Ovary (tissue), 9 donors: ENCODE measurements around the gene CC2D2A. TPM values are rescaled to one million over a fixed set of nuclear protein-coding genes. Genes with fewer than 3 reads are reported as not detected.

Experiments
- DNase-seq, 5 donors: peaks; one replicate each; pipeline ENCODE4 v3.0.0-alpha.2; 2019 to 2020
- H3K27ac ChIP-seq, 2 donors: fragments of 200-600 bp; one replicate each; pipeline versions ENCODE4 v1.5.1 to v1.8.0; 2019 to 2022
- H3K27me3 ChIP-seq: fragments of 200-600 bp; one replicate; pipeline ENCODE4 v1.8.0; 2022
- H3K36me3 ChIP-seq: fragments of 200-600 bp; sonication (generic); one replicate; pipeline ENCODE4 v1.5.1; 2019
- H3K4me1 ChIP-seq: one replicate; pipeline ENCODE4 v1.8.1; 2013; ENCODE audit warnings: mild to moderate bottlenecking, moderate library complexity; ENCODE audit not compliant: insufficient read depth
- H3K4me3 ChIP-seq: fragments of 200-600 bp; sonication (generic); one replicate; pipeline ENCODE4 v1.5.1; 2017
- H3K9me3 ChIP-seq, 2 donors: fragments of 200-600 bp in 1 of 2; sonication (generic) in 1 of 2; one replicate each; pipeline versions ENCODE4 v1.5.1 to v1.8.1; 2013 to 2019; ENCODE audit warnings: mild to moderate bottlenecking in 1 of 2, moderate library complexity in 1 of 2
- POLR2A ChIP-seq: fragments of 450-650 bp; IDR thresholded peaks from one replicate; pipeline ENCODE4 v1.6.1; 2017; ENCODE audit warnings: antibody characterized with exemption, mild to moderate bottlenecking, moderate library complexity
- WGBS, 3 donors: extraction: QIAGEN DNeasy Blood & Tissue Kit in 1 of 3; methylation state at CpG; one replicate each; pipeline versions ENCODE4 v1.1.5 to v1.1.7; 2013 to 2017; 5-methylcytosine and 5-hydroxymethylcytosine counted together
- intact Hi-C, 4 donors: fragments of 100-400 bp; cut with DNase I; formaldehyde crosslinking; loops; one replicate each; pipeline versions ENCODE4 v1.11.0 to v1.15.1; 2022 to 2023
- polyA plus RNA-seq, 2 donors: library from polyadenylated mRNA; stranded (reverse); fragments of 200-250 nt in 1 of 2; fragments of 350-450 nt in 1 of 2; fragmentation: Illumina TruSeq in 1 of 2; extraction: RNeasy Lipid Tissue Mini Kit (QIAGEN cat#74804) in 1 of 2; gene quantifications; one replicate each; pipeline ENCODE4 v1.2.3, GENCODE V29; 2013 to 2014
- small RNA-seq: library from RNA; depleted of rRNA; stranded (forward); fragments of <200 nt; gene quantifications from one replicate; pipeline ENCODE3, GENCODE V24; 2016
- total RNA-seq, 7 donors: library from RNA; depleted of rRNA in 2 of 7; stranded (reverse); fragments of >200 nt in 2 of 7; fragmentation: NEBNext Ultra II Directional in 3 of 7; extraction: Animal tissue kit (Norgen Biotek cat#: 25700) in 3 of 7; gene quantifications; one replicate each; pipeline versions ENCODE4 v1.1.0 to v1.2.4, GENCODE V29; 2016 to 2023
- TF ChIP-seq, protein P1 (sequence below), 3 donors: fragments of 450-650 bp in 2 of 3; fragments of 200-600 bp in 1 of 3; IDR thresholded peaks; one replicate each; pipeline versions ENCODE4 v1.5.1 to v1.8.0; 2016 to 2022; ENCODE audit warnings: antibody characterized with exemption in 3 of 3, mild to moderate bottlenecking in 1 of 3
- donor health status: DM: no; HTN: no; CAD: no; lungs with moderate emphysema.
- donor health status: DM: no; HTN: no; CAD: no.
- donor health status: Bipolar disorder and iron deficiency.
- donor health status: DM: yes; HTN: yes; CAD: no.
- donor health status: DM: no; HTN: no; CAD: no.
- donor health status: DM: yes; HTN: yes; CAD: no.

The CC2D2A gene
- total and polyA plus RNA-seq, 9 donors: 9.4 to 53.9 (median 17.5) TPM

- peak in 1 of 5 donors; percentile 30 for DNase-seq
- TF ChIP-seq, protein P1, sequence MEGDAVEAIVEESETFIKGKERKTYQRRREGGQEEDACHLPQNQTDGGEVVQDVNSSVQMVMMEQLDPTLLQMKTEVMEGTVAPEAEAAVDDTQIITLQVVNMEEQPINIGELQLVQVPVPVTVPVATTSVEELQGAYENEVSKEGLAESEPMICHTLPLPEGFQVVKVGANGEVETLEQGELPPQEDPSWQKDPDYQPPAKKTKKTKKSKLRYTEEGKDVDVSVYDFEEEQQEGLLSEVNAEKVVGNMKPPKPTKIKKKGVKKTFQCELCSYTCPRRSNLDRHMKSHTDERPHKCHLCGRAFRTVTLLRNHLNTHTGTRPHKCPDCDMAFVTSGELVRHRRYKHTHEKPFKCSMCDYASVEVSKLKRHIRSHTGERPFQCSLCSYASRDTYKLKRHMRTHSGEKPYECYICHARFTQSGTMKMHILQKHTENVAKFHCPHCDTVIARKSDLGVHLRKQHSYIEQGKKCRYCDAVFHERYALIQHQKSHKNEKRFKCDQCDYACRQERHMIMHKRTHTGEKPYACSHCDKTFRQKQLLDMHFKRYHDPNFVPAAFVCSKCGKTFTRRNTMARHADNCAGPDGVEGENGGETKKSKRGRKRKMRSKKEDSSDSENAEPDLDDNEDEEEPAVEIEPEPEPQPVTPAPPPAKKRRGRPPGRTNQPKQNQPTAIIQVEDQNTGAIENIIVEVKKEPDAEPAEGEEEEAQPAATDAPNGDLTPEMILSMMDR (IDR thresholded peaks at IDR 0.05): peak in 2 of 3 donors; percentile 31 to 47
- no peak for TF ChIP-seq POLR2A
- Histone ChIP-seq H3K36me3 (no peaks in the 10 kb centered on the region), H3K27ac (no peak overlapping the region), H3K27me3 (no peaks in the 10 kb centered on the region), H3K9me3 (no peaks in the 10 kb centered on the region), H3K4me1 (peaks cover 10% of the 10 kb centered on the region), H3K4me3 (no peak overlapping the region)
- intact Hi-C loops: loop anchor here in 3 of 4 donors (10.0 kb wide), 2 partner anchors 175 to 645 kb away; partner anchors contain the start of gene CPEB2 (in 1 of the 3)
- 5 to 16% (median 10%) methylated on average over 5 of the region's 5 CpGs for WGBS, 3 donors
These were observed 180.3 kb downstream of the CC2D2A start for GRCh38 chr4:15649914-15650545.

Small RNA genes lying within 50 kb of the gene (small RNA-seq; reads per million reads assigned to genes)
- gene AC007016.1: not detected

Other genes starting within 250 kb of the CC2D2A start
- 10 to 100 TPM in 4 of 7 donors, 1 to 10 TPM in 3; 5.9 to 20.1 (median 14.1) TPM for gene C1QTNF7, start 41.8 kb upstream of the CC2D2A start, total RNA-seq
- 10 to 100 TPM in 1 of 2 donors, 1 to 10 TPM in 1; 8.6 to 23.6 TPM for gene C1QTNF7, start 41.8 kb upstream of the CC2D2A start, polyA plus RNA-seq
- 100 to 1,000 TPM in 1 of 7 donors, 10 to 100 TPM in 6; 68.7 to 103 (median 90.4) TPM for gene FBXL5, start 185.5 kb downstream of the CC2D2A start, total RNA-seq
- 100 to 1,000 TPM in 1 of 2 donors, 10 to 100 TPM in 1; 68.8 to 104 TPM for gene FBXL5, start 185.5 kb downstream of the CC2D2A start, polyA plus RNA-seq
- 10 to 100 TPM; 40.7 to 60.0 (median 50.3) TPM for gene FAM200B, start 211.9 kb downstream of the CC2D2A start, total RNA-seq
- 10 to 100 TPM; 67.1 to 69.2 TPM for gene FAM200B, start 211.9 kb downstream of the CC2D2A start, polyA plus RNA-seq
- 1 to 10 TPM; 5.6 to 9.8 (median 6.8) TPM for gene BST1, start 233.2 kb downstream of the CC2D2A start, total RNA-seq
- 10 to 100 TPM; 10.9 to 18.5 TPM for gene BST1, start 233.2 kb downstream of the CC2D2A start, polyA plus RNA-seq